ENCODE data around the gene GPR173.

GPR173 gene

DNA sequence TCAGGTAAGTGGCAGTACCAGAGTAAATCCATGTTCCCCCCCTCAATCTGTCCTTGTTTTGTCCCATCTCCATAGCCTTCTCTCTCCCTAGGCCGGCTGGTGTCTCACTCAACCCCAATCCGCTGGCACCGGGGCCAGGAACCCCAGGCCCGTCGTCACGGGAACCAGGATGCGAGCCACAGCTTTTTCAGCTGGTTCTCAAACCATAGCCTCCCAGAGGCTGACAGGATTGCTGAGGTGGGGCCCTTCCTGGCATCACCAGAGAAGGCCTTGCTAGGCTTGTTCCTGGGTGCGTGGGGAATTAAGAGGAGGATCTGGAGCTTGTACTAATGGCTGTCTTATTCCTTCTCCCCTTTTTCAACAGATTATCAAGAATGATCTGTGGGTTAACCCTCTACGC is 36.3 kb downstream of the GPR173 start:
- TF ChIP-seq REST (IDR thresholded peaks at IDR 0.05; ENCODE audit: low read depth) (no peak), TAF1 (IDR thresholded peaks at IDR 0.05; ENCODE audit: low read depth) (no peak), EP300 (IDR thresholded peaks at IDR 0.05; ENCODE audit: borderline replicate concordance) (no peak), RAD21 (IDR thresholded peaks at IDR 0.05; ENCODE audit: low read depth) (no peak), EGR1 (IDR thresholded peaks at IDR 0.05) (no peak), TCF12 (IDR thresholded peaks at IDR 0.05; ENCODE audit: low read depth) (no peak), YY1 (IDR thresholded peaks at IDR 0.05; ENCODE audit: low read depth) (no peak), ZBTB7A (IDR thresholded peaks at IDR 0.05; ENCODE audit: low read depth) (no peak), USF1 (IDR thresholded peaks at IDR 0.05) (no peak), MAX (IDR thresholded peaks at IDR 0.05) (no peak), TEAD4 (IDR thresholded peaks at IDR 0.05) (no peak), CEBPB (IDR thresholded peaks at IDR 0.05) (no peak), FOXM1 (IDR thresholded peaks at IDR 0.05; ENCODE audit: borderline replicate concordance, low read depth) (no peak), CREB1 (IDR thresholded peaks at IDR 0.05; ENCODE audit: low read depth) (no peak)

DNA sequence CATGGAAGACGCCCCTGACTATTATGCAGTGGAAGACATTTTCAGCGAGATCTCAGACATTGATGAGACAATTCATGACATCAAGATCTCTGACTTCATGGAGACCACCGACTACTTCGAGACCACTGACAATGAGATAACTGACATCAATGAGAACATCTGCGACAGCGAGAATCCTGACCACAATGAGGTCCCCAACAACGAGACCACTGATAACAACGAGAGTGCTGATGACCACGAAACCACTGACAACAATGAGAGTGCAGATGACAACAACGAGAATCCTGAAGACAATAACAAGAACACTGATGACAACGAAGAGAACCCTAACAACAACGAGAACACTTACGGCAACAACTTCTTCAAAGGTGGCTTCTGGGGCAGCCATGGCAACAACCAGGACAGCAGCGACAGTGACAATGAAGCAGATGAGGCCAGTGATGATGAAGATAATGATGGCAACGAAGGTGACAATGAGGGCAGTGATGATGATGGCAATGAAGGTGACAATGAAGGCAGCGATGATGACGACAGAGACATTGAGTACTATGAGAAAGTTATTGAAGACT is 37.2 kb downstream of the GPR173 start:
- TF ChIP-seq MAX (IDR thresholded peaks at IDR 0.05) (no peak), ZBTB7A (IDR thresholded peaks at IDR 0.05; ENCODE audit: low read depth) (no peak), RAD21 (IDR thresholded peaks at IDR 0.05; ENCODE audit: low read depth) (no peak), NFIC (IDR thresholded peaks at IDR 0.05) (no peak), EP300 (IDR thresholded peaks at IDR 0.05; ENCODE audit: borderline replicate concordance) (no peak), TAF1 (IDR thresholded peaks at IDR 0.05; ENCODE audit: low read depth) (no peak), CEBPB (IDR thresholded peaks at IDR 0.05) (no peak), REST (IDR thresholded peaks at IDR 0.05; ENCODE audit: low read depth) (no peak), YY1 (IDR thresholded peaks at IDR 0.05; ENCODE audit: low read depth) (no peak), FOXM1 (IDR thresholded peaks at IDR 0.05; ENCODE audit: borderline replicate concordance, low read depth) (no peak), TEAD4 (IDR thresholded peaks at IDR 0.05) (no peak), EGR1 (IDR thresholded peaks at IDR 0.05) (no peak), CREB1 (IDR thresholded peaks at IDR 0.05; ENCODE audit: low read depth) (no peak), USF1 (IDR thresholded peaks at IDR 0.05) (no peak), TCF12 (IDR thresholded peaks at IDR 0.05; ENCODE audit: low read depth) (no peak)

DNA sequence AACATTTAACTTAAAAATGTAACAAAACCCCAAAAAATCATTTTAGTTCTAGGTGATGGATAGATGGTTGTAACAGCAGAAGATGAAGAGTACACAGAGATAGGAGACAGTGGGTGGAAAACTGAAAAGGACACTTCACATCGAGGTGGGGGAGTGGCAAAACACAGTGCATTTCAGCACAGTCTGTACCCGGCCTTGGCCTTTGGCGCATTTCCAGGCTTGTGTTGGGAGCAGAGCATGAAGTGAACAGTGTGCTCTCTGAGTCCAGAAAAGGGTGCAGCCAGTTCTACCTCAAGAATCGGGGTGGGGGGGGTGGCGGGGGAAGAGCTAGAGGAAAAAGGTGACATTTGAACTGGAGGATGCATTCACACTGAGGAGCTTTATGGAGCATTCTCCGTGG is 37.9 kb downstream of the GPR173 start:
- TF ChIP-seq EGR1 (IDR thresholded peaks at IDR 0.05): no peak
- TF ChIP-seq USF1 (IDR thresholded peaks at IDR 0.05): no peak
- no peak for TF ChIP-seq EP300 (IDR thresholded peaks at IDR 0.05; ENCODE audit: borderline replicate concordance)
- no peak for TF ChIP-seq TEAD4 (IDR thresholded peaks at IDR 0.05)
- TF ChIP-seq CREB1 (IDR thresholded peaks at IDR 0.05; ENCODE audit: low read depth): no peak
- TF ChIP-seq YY1 (IDR thresholded peaks at IDR 0.05; ENCODE audit: low read depth): no peak
- no peak for TF ChIP-seq TCF12 (IDR thresholded peaks at IDR 0.05; ENCODE audit: low read depth)
- no peak for TF ChIP-seq FOXM1 (IDR thresholded peaks at IDR 0.05; ENCODE audit: borderline replicate concordance, low read depth)
- no peak for TF ChIP-seq CEBPB (IDR thresholded peaks at IDR 0.05)
- no peak for TF ChIP-seq TAF1 (IDR thresholded peaks at IDR 0.05; ENCODE audit: low read depth)
- TF ChIP-seq RAD21 (IDR thresholded peaks at IDR 0.05; ENCODE audit: low read depth): no peak

- no peak for TF ChIP-seq RAD21 (IDR thresholded peaks at IDR 0.05; ENCODE audit: low read depth)
- no peak for TF ChIP-seq TCF12 (IDR thresholded peaks at IDR 0.05; ENCODE audit: low read depth)
- no peak for TF ChIP-seq NFIC (IDR thresholded peaks at IDR 0.05)
- TF ChIP-seq CREB1 (IDR thresholded peaks at IDR 0.05; ENCODE audit: low read depth): no peak
- TF ChIP-seq FOXM1 (IDR thresholded peaks at IDR 0.05; ENCODE audit: borderline replicate concordance, low read depth): no peak
- no peak for TF ChIP-seq TAF1 (IDR thresholded peaks at IDR 0.05; ENCODE audit: low read depth)
- no peak for TF ChIP-seq MAX (IDR thresholded peaks at IDR 0.05)
- no peak for TF ChIP-seq EGR1 (IDR thresholded peaks at IDR 0.05)
- TF ChIP-seq CEBPB (IDR thresholded peaks at IDR 0.05): no peak
- TF ChIP-seq YY1 (IDR thresholded peaks at IDR 0.05; ENCODE audit: low read depth): no peak
- no peak for TF ChIP-seq REST (IDR thresholded peaks at IDR 0.05; ENCODE audit: low read depth)
Measured at GRCh38 chrX:53087388-53087831, 38.8 kb downstream of the GPR173 start.
